HG03457 (cell line): ENCODE data around the gene NEK10.

Source experiments
- ATAC-seq: cut with Tn5 transposase; IDR thresholded peaks from one replicate; pipeline ENCODE4 v1.9.1; 2021; ENCODE audit warnings: moderate number of reproducible peaks; ENCODE audit not compliant: unreplicated experiment

The NEK10 gene

DNA sequence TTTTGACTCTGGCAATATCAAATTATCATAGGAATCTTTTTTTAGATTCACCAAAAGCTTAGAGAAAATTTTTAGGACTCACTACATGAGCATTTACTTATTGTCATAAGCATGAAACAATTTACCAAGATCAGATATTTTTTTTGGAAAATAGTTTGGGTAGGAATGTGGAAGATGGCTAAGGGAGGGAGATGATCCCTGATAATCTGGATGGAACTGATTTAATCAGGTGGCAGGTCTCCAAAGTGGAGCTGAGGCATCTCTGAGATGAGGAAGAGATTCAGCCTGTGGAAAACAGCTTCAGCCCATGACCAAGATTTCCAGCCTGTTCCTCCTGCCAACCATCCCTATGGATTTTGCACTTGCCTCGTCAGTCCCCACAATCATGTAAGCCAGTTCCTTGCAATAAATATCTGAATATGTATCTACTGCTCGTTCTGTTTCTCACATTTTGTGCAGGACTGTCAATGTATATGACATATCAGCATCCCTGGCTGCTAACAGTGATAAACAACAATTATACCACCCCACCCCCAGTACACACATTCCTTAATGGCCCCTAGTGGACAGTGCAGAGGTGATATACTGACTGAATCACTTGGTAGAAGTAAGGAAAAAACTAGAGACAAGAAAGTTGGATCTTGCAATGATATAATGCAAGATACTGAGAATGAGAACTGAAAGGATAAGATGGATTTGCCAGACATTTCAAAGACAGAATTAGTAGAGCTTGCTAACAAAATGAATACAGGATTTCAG lies 183.8 kb downstream of the NEK10 start:
- no peak for ATAC-seq

DNA sequence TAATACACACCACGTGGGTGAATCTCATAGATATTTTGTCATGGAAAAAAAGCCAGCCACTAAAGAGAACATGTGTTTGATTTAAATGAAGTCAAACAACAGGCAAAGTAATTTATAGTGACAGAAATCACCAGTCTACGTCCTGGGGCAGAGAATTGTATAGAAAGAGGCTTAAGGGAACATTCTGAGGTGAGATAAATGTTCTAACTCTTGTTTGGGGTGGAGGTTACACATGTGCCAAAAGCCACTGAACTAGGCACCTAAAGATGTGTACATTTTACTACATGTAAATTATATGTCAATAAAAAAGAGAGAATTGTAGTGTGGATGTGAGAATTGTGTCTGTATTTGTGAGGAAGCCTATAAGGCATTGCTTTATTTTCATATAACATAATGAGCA lies 184.9 kb downstream of the NEK10 start:
- ATAC-seq = no peak

DNA sequence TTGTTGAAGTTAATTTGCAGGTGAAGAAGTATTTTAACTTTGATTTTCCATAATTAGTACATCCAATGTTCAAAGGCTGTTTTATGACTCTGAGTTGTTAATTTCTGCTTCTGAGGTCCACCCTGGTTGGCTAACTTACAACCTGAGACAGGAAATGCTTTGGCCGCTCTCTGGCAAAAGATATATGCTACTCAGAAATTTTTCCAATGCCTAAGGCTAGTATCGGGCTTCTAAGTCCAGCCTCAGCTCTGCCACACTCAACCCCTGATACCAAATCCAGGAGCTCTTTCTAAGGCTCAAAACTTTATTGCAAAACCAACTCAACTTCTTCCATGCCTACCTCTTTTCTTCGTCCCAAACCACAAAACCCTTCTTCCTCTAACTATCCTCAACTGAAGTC lies 192.9 kb downstream of the NEK10 start:
- no peak for ATAC-seq

DNA sequence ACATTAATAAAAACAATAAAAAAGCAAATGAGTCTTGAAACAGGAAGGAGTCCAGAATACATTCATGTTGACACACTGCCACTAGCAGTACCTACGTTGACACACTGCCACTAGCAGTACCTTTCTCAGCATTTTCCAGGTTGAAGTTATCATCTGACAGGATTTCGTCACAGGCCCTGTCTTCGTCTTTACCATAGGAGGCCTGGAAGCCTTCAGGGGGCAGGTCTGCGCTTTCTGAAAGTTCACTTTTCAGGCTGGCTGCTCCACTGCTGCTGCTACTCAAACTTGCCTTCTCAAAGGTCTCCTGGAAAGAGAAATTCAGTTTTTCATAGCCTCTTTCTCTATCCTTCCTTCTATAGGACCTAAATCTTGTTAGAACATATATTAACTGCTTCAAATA lies 194.7 kb downstream of the NEK10 start:
- ATAC-seq = no peak

DNA sequence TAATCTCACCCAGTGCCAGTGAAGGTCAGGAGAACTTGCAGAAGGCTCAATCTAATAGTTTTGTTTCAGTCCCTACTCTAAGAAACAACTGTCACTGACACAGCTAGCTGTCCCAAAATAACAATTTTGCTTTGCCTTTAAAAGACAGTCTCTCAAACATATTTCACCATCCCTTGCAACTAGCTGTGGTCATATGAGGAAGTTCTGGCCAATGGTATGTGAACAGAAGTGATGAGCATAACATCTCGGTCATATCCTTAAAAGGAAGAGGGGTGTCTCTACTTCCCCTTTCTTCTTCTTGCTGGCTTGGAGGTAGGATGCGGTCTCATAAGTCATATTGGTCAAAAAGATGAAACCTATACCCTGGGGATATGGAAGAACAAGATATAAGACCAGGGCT lies 198.1 kb downstream of the NEK10 start:
- ATAC-seq = peak; percentile 93

DNA sequence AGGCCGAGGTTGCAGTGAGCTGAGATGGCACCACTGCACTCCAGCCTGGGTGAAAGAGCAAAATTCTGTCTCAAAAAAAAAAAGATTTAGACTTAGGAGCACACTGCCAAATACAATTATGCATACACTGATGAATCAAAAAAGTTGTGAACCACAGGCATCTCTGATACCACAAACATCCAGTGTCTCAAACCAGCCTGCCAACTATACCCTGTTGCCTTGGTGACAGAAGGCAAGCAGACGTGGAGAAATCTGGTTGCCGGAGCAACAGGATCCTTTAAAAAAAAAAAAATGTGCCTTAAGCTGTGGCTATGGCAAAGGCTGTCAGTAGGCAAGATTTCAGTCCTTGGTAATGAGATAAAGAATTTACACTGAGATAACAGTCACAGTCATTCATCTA lies 202.3 kb downstream of the NEK10 start:
- ATAC-seq = no peak

DNA sequence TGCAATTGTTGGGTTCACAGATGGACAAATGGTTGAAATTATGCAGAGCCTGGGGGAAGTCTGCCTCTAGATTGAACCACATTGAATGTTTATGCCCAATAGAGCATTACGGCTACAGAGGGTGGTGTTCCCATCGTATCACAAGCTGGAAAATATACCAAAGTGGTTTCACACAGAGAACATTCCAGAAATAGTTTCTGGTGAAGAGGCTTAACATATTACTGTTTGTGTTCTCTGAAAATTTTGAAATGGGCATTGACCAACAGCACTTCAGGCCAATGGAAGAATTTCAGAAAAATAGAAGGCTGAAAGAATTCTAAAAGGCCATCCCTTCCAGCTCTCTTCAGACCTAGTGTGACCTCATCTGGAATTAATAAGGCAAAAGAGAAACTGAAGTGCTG lies 203.9 kb downstream of the NEK10 start:
- no peak for ATAC-seq

DNA sequence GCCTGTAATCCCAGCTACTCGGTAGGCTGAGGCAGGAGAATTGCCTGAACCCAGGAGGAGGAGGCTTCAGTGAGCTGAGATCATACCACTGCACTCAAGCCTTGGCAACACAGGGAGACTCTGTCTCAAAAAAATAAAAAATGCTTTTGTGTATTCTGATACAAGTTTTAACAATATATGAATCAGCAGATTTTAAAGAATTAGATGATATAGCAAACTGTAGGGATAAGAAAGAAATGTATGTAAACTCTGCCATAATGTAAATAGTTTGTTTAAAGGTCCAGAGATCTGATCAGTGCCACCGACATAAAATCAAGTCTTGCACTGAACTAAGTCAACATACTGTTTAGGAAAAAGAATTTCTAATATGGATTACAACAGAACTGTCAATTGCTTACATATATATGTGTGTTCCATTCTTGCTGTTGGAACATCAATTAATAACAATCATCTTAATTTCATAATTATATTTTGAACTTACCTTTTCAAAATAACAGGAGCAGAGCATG lies 208.3 kb downstream of the NEK10 start:
- no peak for ATAC-seq

DNA sequence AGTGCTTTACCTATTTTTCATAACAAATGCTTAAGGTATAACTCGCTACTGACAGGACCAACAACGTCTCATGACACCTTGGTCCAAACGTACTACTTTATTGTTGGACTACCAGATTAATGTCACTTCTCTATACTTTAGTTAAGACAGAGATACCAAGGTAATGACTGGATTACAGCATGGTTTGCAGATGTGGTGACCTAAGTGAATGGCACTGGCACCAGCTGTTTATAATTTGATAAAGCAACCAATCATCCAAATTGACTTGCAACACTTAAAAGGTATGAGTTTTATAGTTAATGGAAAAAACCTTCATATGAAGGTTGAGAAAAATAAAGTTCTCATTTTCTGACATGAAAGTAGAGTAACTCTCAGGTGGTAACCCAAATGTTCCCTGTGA lies 209.0 kb downstream of the NEK10 start:
- no peak for ATAC-seq

DNA sequence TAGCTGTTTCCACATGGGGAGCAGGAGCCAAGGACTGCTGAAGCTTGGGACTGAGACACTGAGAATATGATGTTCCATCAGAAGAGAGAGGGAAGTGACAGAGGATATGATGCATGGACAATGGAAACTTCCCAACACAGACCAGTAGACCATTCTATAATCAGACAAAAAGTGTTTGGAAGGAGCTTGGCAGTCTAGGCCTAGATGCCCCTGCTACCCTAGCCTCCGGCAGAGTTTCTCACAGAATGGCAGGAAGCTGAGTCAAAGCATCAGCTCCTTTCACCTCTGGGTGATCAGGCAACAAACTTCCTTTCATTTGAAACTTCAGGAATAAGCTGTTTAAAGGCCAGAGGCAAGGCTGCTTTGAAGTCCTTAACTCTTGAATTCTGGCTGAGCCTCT lies 222.0 kb downstream of the NEK10 start:
- no peak for ATAC-seq

DNA sequence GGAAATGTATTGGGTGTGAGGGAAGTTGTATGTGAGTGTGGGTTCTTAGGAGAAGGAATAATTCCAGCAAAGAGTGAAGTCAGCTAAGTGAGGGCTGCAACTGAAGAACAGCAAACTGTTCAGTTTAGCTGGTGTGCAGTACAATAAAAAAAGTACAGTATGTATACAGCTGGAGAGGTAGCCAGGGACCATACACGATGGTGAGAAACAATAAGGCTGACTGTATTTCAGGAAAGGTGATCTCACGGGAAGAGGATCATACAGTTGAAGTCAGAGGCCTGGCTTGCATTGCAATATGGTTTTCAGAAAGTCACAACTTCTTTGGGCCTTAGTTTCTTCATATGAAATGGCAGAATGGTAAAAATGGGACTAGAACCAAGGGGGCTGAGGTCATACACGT lies 222.4 kb downstream of the NEK10 start:
- no peak for ATAC-seq

DNA sequence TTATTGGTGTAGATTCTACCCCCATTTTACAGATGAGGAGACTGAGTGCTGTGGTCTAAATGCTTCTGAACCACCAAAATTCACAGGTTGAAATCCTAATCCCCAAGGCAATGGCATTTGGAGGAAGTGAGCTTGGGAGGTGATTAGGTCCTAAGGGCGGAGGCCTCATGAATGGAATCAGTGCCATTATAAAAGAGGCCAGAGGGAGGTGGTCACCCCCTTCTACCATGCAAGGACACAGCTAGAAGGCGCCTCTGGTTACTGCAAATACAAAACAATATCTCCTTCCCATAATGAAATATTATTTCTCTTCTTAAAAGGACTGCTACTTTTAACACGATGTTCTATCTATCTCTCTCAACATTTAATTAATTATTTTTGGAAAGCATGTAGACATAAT lies 223.5 kb downstream of the NEK10 start:
- ATAC-seq = no peak

DNA sequence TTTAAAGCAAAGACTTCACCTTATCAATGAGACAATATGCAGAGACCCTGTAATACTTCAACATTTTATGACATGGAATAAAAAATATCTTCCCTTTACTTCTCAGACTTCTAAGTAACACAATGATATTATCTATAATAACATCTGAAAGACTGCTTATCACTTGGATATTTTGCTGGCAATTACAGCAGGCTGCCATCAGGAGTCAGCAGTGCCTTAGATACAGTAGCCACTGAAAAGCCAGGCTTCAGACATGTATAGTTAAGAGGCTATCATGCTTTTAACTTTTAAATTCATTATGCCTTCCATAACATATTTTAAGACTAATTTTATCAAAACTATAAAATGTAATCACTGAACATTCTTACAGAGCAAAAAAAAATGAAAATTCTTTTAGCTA lies 227.5 kb downstream of the NEK10 start:
- ATAC-seq = no peak

DNA sequence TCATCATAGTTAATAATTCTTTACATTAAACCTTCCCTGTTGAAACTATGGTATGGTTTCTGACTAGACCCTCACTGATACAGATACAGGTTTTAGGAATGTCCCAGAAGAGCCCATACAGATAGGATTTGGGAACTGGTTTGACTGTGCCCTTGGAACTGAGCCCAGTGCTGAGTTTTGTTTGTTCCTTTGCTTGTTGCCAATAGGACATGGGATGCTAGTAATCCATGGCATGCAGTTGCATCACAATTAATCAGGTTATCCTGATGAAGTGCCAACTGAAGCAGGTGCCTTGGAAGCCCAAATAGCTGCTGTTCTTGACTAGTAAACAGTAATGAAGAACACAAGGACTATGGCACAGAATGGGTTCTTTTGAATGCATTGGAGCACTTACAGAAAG lies 230.6 kb downstream of the NEK10 start:
- ATAC-seq = no peak

DNA sequence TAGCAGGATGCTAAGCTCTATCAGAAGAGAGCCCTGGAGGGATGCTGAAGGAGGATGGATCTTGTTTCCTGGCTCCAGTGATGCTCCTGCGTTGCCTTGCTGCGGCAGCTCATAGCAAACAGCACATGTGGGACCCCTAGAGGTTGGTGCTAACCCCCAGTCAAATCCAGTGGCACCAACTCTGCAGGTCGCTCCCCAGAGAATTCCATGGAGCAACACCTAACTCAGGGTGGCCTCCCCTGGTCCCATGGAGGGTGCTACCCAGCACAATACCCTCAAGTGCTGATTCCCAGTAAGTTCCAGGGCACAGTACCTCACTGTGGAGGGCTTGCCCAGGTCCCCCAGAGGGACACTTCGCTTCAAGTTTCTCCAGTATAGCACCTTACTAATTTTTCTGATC lies 231.2 kb downstream of the NEK10 start:
- ATAC-seq = no peak

DNA sequence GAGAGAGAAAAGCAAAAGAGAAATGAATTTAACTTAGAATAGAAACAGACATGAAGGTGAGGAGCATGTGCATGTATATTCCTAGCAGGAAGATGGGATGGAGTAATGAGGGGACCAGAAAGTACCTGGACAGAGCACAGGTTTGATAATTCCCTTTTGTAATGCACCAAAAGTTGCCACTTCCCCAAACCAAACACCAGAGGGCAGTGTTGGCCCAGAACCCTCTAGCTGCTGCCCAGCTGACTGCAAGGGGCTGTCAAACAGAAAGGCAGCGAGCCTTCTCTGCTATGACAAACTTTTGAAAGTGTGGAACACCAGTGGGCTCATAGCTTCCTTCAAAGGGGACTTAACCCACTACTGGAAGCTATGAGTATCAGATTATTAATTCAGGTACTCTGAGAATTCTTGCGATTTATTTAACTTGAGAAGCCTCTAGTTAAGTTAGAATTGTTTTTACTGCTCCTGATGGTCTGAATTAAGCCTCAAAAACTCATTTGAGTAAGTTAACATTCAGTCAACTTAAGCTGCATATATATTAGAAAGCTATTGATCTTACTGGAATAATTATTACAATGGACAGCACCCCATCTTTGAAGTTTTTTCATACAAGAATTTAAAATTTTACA lies 234.9 kb downstream of the NEK10 start:
- ATAC-seq = peak; percentile 97

DNA sequence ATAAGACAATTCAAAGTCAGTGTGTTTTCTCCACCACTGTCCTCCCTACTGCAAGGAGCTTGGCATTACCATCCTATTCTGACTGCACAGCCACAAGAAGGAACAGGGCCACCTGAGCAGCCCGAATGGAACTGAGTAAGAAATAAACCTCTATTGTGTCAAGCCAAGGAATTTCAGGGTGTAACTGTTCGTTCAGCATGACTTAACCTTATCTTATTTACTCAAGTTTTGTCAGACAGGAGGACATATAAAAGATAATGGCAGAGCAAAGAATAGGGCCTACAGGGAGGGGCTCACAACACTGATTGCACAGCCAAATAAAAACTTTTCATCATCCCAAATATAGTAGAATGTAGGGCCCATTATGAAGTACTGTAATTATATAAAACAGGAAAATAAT lies 236.1 kb downstream of the NEK10 start:
- no peak for ATAC-seq

DNA sequence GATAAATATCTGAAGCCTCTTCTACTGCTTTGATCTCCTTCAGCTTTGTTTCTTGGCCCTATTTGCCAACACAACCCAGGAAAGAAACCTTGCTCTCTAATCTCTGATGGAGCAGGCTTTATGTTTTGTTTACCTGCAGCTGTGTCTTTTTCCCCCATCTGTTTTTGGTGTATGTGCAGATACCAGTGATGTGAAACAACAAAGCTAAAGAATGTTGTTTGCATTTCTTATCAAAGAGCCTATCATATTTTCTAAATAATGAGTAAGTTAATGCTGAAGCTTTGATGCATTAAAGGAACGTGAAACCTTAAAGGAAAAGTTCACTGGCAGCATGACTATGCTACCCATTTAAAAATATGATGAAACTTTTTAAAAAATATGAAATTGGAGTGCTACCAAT lies 238.4 kb downstream of the NEK10 start:
- no peak for ATAC-seq

DNA sequence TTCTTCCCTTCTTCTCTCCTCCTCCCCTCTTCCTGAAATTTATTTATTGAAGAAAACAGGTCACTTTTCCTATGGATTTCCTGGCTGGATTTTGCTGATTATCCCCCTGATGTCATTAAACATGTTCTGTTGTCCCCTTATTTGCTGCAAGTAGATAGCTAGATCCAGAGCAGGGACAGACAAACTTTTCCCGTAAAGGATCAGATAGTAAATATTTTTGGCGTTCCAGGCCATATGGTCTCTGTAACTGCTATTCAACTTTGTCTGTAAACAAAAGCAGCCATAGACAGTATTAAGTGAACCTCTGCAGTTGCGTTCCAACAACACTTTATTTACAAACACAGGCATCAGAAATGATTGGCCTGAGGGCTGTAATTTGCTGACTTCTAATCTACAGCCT lies 241.3 kb downstream of the NEK10 start:
- no peak for ATAC-seq

DNA sequence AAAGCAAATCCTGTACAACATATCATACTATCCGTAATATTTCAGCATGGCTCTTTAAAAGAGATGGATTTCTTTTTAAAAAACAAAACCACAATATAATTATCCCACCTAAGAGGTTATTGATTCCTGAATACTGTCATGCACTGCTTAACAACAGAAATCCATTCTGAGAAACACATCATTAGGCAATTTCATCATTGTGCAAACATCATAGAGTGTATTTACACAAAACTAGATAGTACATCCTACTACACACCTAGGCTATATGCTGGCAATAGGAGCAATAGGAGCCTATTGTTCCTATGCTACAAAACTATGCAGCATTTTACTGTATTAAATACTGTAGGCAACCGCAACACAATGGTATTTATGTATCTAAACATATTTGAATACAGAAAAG lies 242.0 kb downstream of the NEK10 start:
- ATAC-seq = no peak

DNA sequence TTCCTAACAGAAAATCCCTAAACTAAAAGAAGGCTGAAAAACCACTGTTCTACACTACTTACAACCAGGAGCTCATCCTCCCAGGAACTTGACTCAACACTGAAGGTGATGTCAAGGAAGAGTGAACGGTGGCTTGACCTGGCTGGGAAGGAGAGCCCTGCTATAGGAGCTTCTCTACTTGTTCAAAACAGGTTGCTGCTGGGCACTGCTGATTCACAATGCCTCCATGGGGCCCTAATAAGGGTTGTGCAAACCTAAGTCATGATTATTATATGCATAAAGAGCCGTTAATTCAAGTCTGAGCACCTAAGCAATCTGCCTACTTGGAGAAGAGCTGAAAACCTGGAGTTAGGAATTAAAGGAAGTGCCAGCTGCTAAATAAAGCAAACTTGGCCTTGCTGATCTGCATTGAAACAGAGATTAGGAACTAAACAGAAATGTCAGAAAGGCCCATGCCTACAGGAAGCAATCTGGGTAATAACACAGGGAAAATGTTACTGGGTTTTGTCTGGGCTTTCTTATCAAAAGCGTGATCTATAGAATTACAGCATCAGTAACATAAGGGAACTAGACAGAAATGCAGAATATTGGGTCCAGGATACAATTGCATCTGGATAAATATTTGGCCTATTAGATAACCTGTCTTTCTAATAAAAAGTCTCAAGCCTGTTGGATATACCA lies 243.2 kb downstream of the NEK10 start:
- ATAC-seq = no peak

DNA sequence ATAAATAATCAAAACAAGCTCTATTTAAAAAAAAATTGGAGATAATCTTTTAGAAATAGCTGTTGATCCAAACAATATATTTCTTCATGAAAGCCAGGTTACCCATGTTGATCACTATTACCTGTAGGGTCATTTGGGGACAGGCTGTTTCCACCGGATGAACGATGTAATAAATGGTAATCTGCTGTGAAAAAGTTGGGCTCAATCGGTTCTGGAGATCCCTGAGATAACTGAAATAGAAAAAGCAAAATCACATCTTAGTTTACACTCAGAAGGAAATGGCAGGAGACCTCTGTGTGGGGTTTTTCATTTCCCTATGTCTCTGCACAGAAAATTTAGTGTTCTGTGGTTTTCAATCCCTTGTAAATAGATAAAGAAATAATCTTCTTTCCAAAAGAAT lies 249.5 kb downstream of the NEK10 start:
- no peak for ATAC-seq
